HEK293T (cell line): ENCODE data around the gene BFSP2.

Experiments used
- ARNT ChIP-seq: fragments of 450-650 bp; IDR thresholded peaks from 2 replicates; pipeline ENCODE4 v1.6.1; 2017; ENCODE audit warnings: mild to moderate bottlenecking
- BHLHE40 ChIP-seq: fragments of 450-650 bp; IDR thresholded peaks from 2 replicates; pipeline ENCODE4 v1.6.1; 2016; ENCODE audit warnings: mild to moderate bottlenecking, moderate library complexity, borderline replicate concordance
- FOXA1 ChIP-seq: fragments of 450-650 bp; IDR thresholded peaks from 2 replicates; pipeline ENCODE4 v1.6.1; 2016; ENCODE audit warnings: mild to moderate bottlenecking
- FOXK2 ChIP-seq: fragments of 450-650 bp; IDR thresholded peaks from 2 replicates; pipeline ENCODE4 v1.6.1; 2016; ENCODE audit warnings: mild to moderate bottlenecking
- FOXM1 ChIP-seq: fragments of 450-650 bp; IDR thresholded peaks from 2 replicates; pipeline ENCODE4 v1.6.1; 2017; ENCODE audit warnings: mild to moderate bottlenecking, borderline replicate concordance
- HDGF ChIP-seq: fragments of 450-650 bp; IDR thresholded peaks from 2 replicates; pipeline ENCODE4 v1.6.1; 2017; ENCODE audit warnings: antibody characterized with exemption, borderline replicate concordance
- LEF1 ChIP-seq: fragments of 450-650 bp; IDR thresholded peaks from 2 replicates; pipeline ENCODE4 v1.6.1; 2017; ENCODE audit warnings: mild to moderate bottlenecking, borderline replicate concordance
- NFRKB ChIP-seq: fragments of 450-650 bp; IDR thresholded peaks from 2 replicates; pipeline ENCODE4 v1.6.1; 2016; ENCODE audit warnings: mild to moderate bottlenecking, moderate library complexity
- SP1 ChIP-seq: fragments of 450-650 bp; IDR thresholded peaks from 2 replicates; pipeline ENCODE4 v1.6.1; 2017
- SUZ12 ChIP-seq: fragments of 450-650 bp; IDR thresholded peaks from 2 replicates; pipeline ENCODE4 v1.6.1; 2016; ENCODE audit warnings: mild to moderate bottlenecking
- TARDBP ChIP-seq: fragments of 450-650 bp; IDR thresholded peaks from 2 replicates; pipeline ENCODE4 v1.6.1; 2016
- ZNF384 ChIP-seq: fragments of 450-650 bp; IDR thresholded peaks from 2 replicates; pipeline ENCODE4 v1.6.1; 2016

- TF ChIP-seq SP1, result no peak
- no peak for TF ChIP-seq BHLHE40
- TF ChIP-seq LEF1, result no peak
- no peak for TF ChIP-seq FOXK2
- no peak for TF ChIP-seq ARNT
- no peak for TF ChIP-seq FOXM1
- no peak for TF ChIP-seq FOXA1
- TF ChIP-seq ZNF384, result no peak
- TF ChIP-seq HDGF, result no peak
- TF ChIP-seq TARDBP, result no peak
- TF ChIP-seq NFRKB, result no peak
- TF ChIP-seq SUZ12, result no peak
Measured at GRCh38 chr3:133509488-133509887, 109.6 kb downstream of the BFSP2 start.
